HL-60 (cell line): ENCODE measurements around the gene CA5B.

ENCODE experiments used
- DNase-seq, 2 experiments: peaks; one replicate each; pipeline ENCODE4 v3.0.0-alpha.2; 2010 to 2020; ENCODE audit warnings: low read depth in 1 of 2, low spot score in 1 of 2
- H3K27ac ChIP-seq: fragments of 250-450 bp; sonication (Bioruptor Pico); replicated peaks from 2 replicates; pipeline ENCODE4 v1.5.1; 2020; ENCODE audit warnings: mild to moderate bottlenecking, moderate library complexity
- H3K27me3 ChIP-seq: fragments of 250-450 bp; sonication (Bioruptor Pico); 2 replicates; pipeline ENCODE4 v1.5.1; 2021; ENCODE audit warnings: mild to moderate bottlenecking, moderate library complexity; ENCODE audit not compliant: insufficient read depth, poor library complexity, severe bottlenecking
- H3K4me3 ChIP-seq: replicated peaks from 2 replicates; pipeline ENCODE4 v1.5.1; 2011; ENCODE audit warnings: mild to moderate bottlenecking, control low read depth, low read length; ENCODE audit not compliant: insufficient read depth
- GABPA ChIP-seq: IDR thresholded peaks from 2 replicates; pipeline ENCODE4 v1.6.1; 2012; ENCODE audit warnings: low read depth
- POLR2AphosphoS5 ChIP-seq: IDR thresholded peaks from 2 replicates; pipeline ENCODE4 v1.6.1; 2012; ENCODE audit warnings: low read depth
- REST ChIP-seq: IDR thresholded peaks from 2 replicates; pipeline ENCODE4 v1.6.1; 2012; ENCODE audit warnings: low read depth; ENCODE audit not compliant: insufficient replicate concordance
- SPI1 ChIP-seq: IDR thresholded peaks from 2 replicates; pipeline ENCODE4 v1.6.1; 2012; ENCODE audit warnings: low read depth, mild to moderate bottlenecking, borderline replicate concordance
- TF ChIP-seq, protein P1 (sequence below): IDR thresholded peaks from one replicate; pipeline ENCODE4 v1.5.1; 2011; ENCODE audit warnings: low read length, control low read depth, inconsistent platforms; ENCODE audit not compliant: insufficient read depth

Gene CA5B

GRCh38 chrX:15718283-15718970 is 19.6 kb upstream of the CA5B start:
- no peak for DNase-seq
- Histone ChIP-seq H3K4me3 (no peak overlapping the region), H3K27me3 (no peaks in the 10 kb centered on the region), H3K27ac (no peak overlapping the region)
- no peak for TF ChIP-seq POLR2AphosphoS5
- TF ChIP-seq GABPA: no peak
- TF ChIP-seq REST: no peak
- TF ChIP-seq, protein P1, sequence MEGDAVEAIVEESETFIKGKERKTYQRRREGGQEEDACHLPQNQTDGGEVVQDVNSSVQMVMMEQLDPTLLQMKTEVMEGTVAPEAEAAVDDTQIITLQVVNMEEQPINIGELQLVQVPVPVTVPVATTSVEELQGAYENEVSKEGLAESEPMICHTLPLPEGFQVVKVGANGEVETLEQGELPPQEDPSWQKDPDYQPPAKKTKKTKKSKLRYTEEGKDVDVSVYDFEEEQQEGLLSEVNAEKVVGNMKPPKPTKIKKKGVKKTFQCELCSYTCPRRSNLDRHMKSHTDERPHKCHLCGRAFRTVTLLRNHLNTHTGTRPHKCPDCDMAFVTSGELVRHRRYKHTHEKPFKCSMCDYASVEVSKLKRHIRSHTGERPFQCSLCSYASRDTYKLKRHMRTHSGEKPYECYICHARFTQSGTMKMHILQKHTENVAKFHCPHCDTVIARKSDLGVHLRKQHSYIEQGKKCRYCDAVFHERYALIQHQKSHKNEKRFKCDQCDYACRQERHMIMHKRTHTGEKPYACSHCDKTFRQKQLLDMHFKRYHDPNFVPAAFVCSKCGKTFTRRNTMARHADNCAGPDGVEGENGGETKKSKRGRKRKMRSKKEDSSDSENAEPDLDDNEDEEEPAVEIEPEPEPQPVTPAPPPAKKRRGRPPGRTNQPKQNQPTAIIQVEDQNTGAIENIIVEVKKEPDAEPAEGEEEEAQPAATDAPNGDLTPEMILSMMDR: no peak
- TF ChIP-seq SPI1: no peak

GRCh38 chrX:15719324-15719968 is 18.6 kb upstream of the CA5B start:
- no peak overlapping the region for H3K27ac ChIP-seq
- H3K27me3 ChIP-seq: no peaks in the 10 kb centered on the region
- DNase-seq: no peak
- H3K4me3 ChIP-seq: no peak overlapping the region
- TF ChIP-seq POLR2AphosphoS5: no peak
- no peak for TF ChIP-seq SPI1
- no peak for TF ChIP-seq GABPA
- TF ChIP-seq, protein P1: no peak
- TF ChIP-seq REST: no peak

GRCh38 chrX:15721911-15722310 is 16.2 kb upstream of the CA5B start:
- H3K4me3 ChIP-seq: no peak overlapping the region
- no peak overlapping the region for H3K27ac ChIP-seq
- H3K27me3 ChIP-seq: no peaks in the 10 kb centered on the region
- no peak for DNase-seq
- TF ChIP-seq SPI1: no peak
- TF ChIP-seq, protein P1: no peak
- no peak for TF ChIP-seq POLR2AphosphoS5
- no peak for TF ChIP-seq REST
- no peak for TF ChIP-seq GABPA
